Measurements from ENCODE around the gene PDE3B. TPM values are rescaled to one million over a fixed set of nuclear protein-coding genes. Genes with fewer than 3 reads are reported as not detected.
A peak's percentile ranks its signal among the peaks of the same experiment; 100 is the strongest.

The PDE3B gene
- total and polyA plus RNA-seq, 9 of the 15 experiments (the other 6 are each of a cell fraction or from before 2014, with no cell fraction given), result 2.3 to 22.5 (median 12.2) TPM

DNA sequence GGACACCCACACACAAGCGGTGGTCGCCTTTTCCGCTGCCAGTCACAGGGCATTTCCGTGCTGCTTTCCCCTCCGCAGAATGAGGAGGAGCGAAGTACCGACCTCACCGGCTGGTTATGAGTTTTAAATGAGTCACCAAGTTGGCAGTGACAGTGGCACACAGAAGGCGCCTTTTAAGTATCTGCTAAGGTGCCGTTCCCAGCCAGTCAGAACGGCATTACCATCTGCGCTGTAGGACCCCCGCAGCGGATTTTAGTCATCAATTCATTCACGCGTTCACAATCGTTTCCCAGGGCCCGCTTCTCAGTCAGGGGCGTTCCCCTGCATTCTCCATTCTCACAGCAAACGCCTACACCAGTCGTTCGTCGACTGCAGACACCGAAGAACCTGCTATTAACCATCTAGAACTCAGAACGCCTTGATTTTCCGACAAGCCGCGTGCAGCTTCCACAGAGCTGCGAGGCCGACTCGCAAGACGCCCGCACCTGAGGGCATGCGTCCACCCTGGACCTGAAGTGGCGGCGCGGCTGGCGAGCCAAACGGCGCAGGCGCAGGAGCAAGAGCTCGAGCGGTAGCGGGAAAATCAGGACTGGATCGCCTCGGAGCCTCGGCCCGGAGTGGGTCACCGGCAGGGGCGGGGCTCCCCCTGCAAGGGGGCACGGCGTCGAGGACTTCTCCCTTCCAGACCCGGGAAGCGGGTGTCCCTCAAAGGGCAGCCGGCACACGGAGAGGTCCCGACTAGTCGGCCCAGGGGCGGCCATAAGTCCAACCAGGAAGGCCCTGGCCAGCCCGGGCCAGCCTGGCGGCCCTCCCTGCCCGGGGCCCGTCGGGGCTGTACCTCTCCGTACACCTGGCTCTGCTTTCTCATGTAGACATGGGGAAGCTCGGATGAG is 247.8 kb downstream of the PDE3B start:
- ATAC-seq, result peak; percentile 61
- TSS peak; percentile 80 for BruUV-seq (replicated peaks)
- H2AFZ ChIP-seq (ENCODE audit: low read depth, low read length), result peak overlapping the region; percentile 97
- FAIRE-seq, result peak; percentile 52
- peaks cover 19% of the 10 kb centered on the region for H3K79me2 ChIP-seq (ENCODE audit: control insufficient read depth, insufficient read depth, low read length)
- H3K9ac ChIP-seq (ENCODE audit: insufficient read depth in 1 of 2, low read depth in 2 of 2, low read length in 2 of 2), result peak overlapping the region; percentile 81 to 93
- H4K20me1 ChIP-seq (replicated peaks; ENCODE audit: control insufficient read depth, insufficient read depth, low read length), result no peaks in the 10 kb centered on the region; the same call in 1 of the 2 replicates
- no peaks in the 10 kb centered on the region for H3K36me3 ChIP-seq (ENCODE audit: control insufficient read depth, insufficient read depth, low read length)
- POLR2A ChIA-PET, result interaction anchor here (0.6 to 1.9 kb wide), 20 partner anchors 9 to 696 kb away, joined by 3 to 8 read pairs (median 3); partner anchors contain the start of genes PDE3B and PSMA1
- CTCF ChIA-PET (ENCODE audit: low intra/inter-chr PET ratio), result no interaction called here
- peak; percentile 89 to 94 (median 90) for DNase-seq (ENCODE audit: extremely low read depth in 1 of 4, low spot score in 3 of 4)
- in situ Hi-C loops (cut with MboI), result loop anchor here (10.0 kb wide), 2 partner anchors 247 to 367 kb away; partner anchors contain the start of genes PDE3B and PSMA1
- H3K4me1 ChIP-seq (replicated peaks in 1 of 2; ENCODE audit: control insufficient read depth in 2 of 2, insufficient read depth in 2 of 2, low read length in 2 of 2), result peaks cover 23 to 26% of the 10 kb centered on the region in 2 experiments
- no peaks in the 10 kb centered on the region for H3K27me3 ChIP-seq (ENCODE audit: control insufficient read depth in 2 of 2, insufficient read depth in 2 of 2, low read length in 2 of 2)
- intact Hi-C loops (cut with micrococcal nuclease), result loop anchor here (5.0 kb wide), 3 partner anchors 39 to 369 kb away; partner anchors contain the start of genes PDE3B and PSMA1
- 0% methylated on average over 65 of the region's 67 CpGs for whole genome bisulfite sequencing (ENCODE audit: insufficient coverage, low coverage, missing lambda C conversion rate)
- peak overlapping the region; percentile 79 for H3K27ac ChIP-seq (ENCODE audit: extremely low read depth, low read depth, low read length)
- H3K9me1 ChIP-seq (ENCODE audit: control insufficient read depth, insufficient read depth, low read length), result no peaks in the 10 kb centered on the region
- H3K4me2 ChIP-seq (ENCODE audit: insufficient read depth, low read length), result peak overlapping the region; percentile 92
- H3K4me3 ChIP-seq, result peak overlapping the region; percentile 54
- no peaks in the 10 kb centered on the region for H3K9me3 ChIP-seq (replicated peaks; ENCODE audit: control insufficient read depth, insufficient read depth, low read depth, low read length)
- TF ChIP-seq CBX1 (IDR thresholded peaks at IDR 0.05; ENCODE audit: low read depth) (no peak), ZBTB8A (IDR thresholded peaks at IDR 0.05; ENCODE audit: partially characterized antibody) (no peak), MECOM (CRISPR knock-in tag; IDR thresholded peaks at IDR 0.05) (no peak), MNT (conservative IDR thresholded peaks at IDR 0.05) (peak; percentile 55 to 61), FUS (optimal IDR thresholded peaks at IDR 0.05; ENCODE audit: low read depth, low read length) (no peak), CBFA2T3 (IDR thresholded peaks at IDR 0.05) (no peak), ZNF551 (CRISPR knock-in tag; IDR thresholded peaks at IDR 0.05) (no peak), ZNF224 (CRISPR knock-in tag; IDR thresholded peaks at IDR 0.05) (no peak), ZNF175 (CRISPR knock-in tag; IDR thresholded peaks at IDR 0.05; ENCODE audit: low read depth) (peak; percentile 17), TBL1XR1 (IDR thresholded peaks at IDR 0.05; ENCODE audit: low read length in 2 of 2) (peak in 1 of 2 experiments; percentile 15; a peak in 1 of 4 replicates)
- TF ChIP-seq, protein P1, sequence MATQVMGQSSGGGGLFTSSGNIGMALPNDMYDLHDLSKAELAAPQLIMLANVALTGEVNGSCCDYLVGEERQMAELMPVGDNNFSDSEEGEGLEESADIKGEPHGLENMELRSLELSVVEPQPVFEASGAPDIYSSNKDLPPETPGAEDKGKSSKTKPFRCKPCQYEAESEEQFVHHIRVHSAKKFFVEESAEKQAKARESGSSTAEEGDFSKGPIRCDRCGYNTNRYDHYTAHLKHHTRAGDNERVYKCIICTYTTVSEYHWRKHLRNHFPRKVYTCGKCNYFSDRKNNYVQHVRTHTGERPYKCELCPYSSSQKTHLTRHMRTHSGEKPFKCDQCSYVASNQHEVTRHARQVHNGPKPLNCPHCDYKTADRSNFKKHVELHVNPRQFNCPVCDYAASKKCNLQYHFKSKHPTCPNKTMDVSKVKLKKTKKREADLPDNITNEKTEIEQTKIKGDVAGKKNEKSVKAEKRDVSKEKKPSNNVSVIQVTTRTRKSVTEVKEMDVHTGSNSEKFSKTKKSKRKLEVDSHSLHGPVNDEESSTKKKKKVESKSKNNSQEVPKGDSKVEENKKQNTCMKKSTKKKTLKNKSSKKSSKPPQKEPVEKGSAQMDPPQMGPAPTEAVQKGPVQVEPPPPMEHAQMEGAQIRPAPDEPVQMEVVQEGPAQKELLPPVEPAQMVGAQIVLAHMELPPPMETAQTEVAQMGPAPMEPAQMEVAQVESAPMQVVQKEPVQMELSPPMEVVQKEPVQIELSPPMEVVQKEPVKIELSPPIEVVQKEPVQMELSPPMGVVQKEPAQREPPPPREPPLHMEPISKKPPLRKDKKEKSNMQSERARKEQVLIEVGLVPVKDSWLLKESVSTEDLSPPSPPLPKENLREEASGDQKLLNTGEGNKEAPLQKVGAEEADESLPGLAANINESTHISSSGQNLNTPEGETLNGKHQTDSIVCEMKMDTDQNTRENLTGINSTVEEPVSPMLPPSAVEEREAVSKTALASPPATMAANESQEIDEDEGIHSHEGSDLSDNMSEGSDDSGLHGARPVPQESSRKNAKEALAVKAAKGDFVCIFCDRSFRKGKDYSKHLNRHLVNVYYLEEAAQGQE (IDR thresholded peaks at IDR 0.05; ENCODE audit: borderline replicate concordance), result no peak
- TF ChIP-seq, protein P1 (CRISPR knock-in tag; IDR thresholded peaks at IDR 0.05; ENCODE audit: low read depth), result 0 out of 2 replicates have a peak, but pooled peaks have one; percentile 24

Data from K562 (cell line).